OCI-LY3 (cell line): ENCODE data around the gene EARS2.

Experiments used
- EZH2phosphoT487 ChIP-seq: fragments of 200-600 bp; shearing (Covaris generic); IDR thresholded peaks from 2 replicates; pipeline ENCODE4 v1.6.1; 2018; ENCODE audit warnings: antibody characterized with exemption, mixed run types, low read depth
- TF ChIP-seq, protein P1 (sequence below): fragments of 200-600, 300-600 bp; sonication (generic); IDR thresholded peaks from 2 replicates; pipeline ENCODE4 v1.5.1; 2014; ENCODE audit warnings: antibody characterized with exemption, low read length, low read depth

DNA sequence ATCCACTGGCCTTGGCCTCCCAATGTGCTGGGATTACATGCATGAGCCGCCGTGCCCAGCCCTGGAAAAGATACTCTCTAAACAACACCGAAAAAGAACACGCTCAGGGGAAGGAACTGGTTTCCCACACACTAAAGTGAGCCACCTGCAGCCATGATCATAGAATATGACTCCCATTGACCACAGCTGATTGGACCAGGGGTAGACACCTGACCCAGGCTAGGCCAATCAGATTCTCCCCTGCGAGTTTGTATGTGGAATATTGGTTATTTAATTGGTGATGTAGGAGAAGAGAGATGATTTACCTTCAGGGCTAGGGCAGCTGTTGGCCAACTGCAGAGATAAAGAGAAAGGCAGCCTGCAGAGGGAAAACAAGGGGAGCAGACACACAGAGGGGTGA lies 37.9 kb downstream of the EARS2 start:
- TF ChIP-seq, protein P1, sequence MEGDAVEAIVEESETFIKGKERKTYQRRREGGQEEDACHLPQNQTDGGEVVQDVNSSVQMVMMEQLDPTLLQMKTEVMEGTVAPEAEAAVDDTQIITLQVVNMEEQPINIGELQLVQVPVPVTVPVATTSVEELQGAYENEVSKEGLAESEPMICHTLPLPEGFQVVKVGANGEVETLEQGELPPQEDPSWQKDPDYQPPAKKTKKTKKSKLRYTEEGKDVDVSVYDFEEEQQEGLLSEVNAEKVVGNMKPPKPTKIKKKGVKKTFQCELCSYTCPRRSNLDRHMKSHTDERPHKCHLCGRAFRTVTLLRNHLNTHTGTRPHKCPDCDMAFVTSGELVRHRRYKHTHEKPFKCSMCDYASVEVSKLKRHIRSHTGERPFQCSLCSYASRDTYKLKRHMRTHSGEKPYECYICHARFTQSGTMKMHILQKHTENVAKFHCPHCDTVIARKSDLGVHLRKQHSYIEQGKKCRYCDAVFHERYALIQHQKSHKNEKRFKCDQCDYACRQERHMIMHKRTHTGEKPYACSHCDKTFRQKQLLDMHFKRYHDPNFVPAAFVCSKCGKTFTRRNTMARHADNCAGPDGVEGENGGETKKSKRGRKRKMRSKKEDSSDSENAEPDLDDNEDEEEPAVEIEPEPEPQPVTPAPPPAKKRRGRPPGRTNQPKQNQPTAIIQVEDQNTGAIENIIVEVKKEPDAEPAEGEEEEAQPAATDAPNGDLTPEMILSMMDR: no peak
- no peak for TF ChIP-seq EZH2phosphoT487
